ENCODE results near the gene TMEM220.

TMEM220 gene

GRCh38 chr17:10729334-10730193 lies at the start of gene TMEM220:
TSS of gene TMEM220 (minus strand) at chr17:10730023. CDS start at chr17:10729851, 172 bp downstream.
- DNase-seq: peak; percentile 18

- DNase-seq: no peak
Measured at GRCh38 chr17:10779609-10780008, 49.8 kb upstream of the TMEM220 start.

GRCh38 chr17:10777890-10778289 lies 48.1 kb upstream of the TMEM220 start:
- DNase-seq: no peak

GRCh38 chr17:10777131-10777807 lies 47.4 kb upstream of the TMEM220 start:
- DNase-seq: no peak

- no peak for DNase-seq
Measured at GRCh38 chr17:10776381-10776780, 46.6 kb upstream of the TMEM220 start.

GRCh38 chr17:10775740-10776356 lies 46.0 kb upstream of the TMEM220 start:
- DNase-seq: no peak

- no peak for DNase-seq
Measured at GRCh38 chr17:10775058-10775457, 45.2 kb upstream of the TMEM220 start.

GRCh38 chr17:10773391-10773790 lies 43.6 kb upstream of the TMEM220 start:
- DNase-seq: no peak

GRCh38 chr17:10772425-10773380 lies 42.9 kb upstream of the TMEM220 start:
- DNase-seq: peak; percentile 49

- no peak for DNase-seq
Measured at GRCh38 chr17:10771148-10771547, 41.3 kb upstream of the TMEM220 start.

GRCh38 chr17:10769840-10770239 lies 40.0 kb upstream of the TMEM220 start:
- no peak for DNase-seq

- DNase-seq: no peak
Measured at GRCh38 chr17:10768750-10769251, 39.0 kb upstream of the TMEM220 start.

GRCh38 chr17:10767232-10767631 lies 37.4 kb upstream of the TMEM220 start:
- no peak for DNase-seq

- no peak for DNase-seq
Measured at GRCh38 chr17:10762037-10762436, 32.2 kb upstream of the TMEM220 start.

GRCh38 chr17:10761281-10761680 lies 31.5 kb upstream of the TMEM220 start:
- DNase-seq: no peak

GRCh38 chr17:10758062-10758461 lies 28.2 kb upstream of the TMEM220 start:
- DNase-seq: no peak

- DNase-seq: no peak
Measured at GRCh38 chr17:10757647-10758046, 27.8 kb upstream of the TMEM220 start.

GRCh38 chr17:10757067-10757466 lies 27.2 kb upstream of the TMEM220 start:
- DNase-seq: no peak

- no peak for DNase-seq
Measured at GRCh38 chr17:10756619-10757018, 26.8 kb upstream of the TMEM220 start.

- DNase-seq: no peak
Measured at GRCh38 chr17:10756185-10756584, 26.4 kb upstream of the TMEM220 start.

GRCh38 chr17:10755592-10756127 lies 25.8 kb upstream of the TMEM220 start:
- DNase-seq: no peak

All from RPMI8226 (cell line).